ENCODE measurements around the gene DUSP2. TPM values are rescaled to one million over a fixed set of nuclear protein-coding genes. Genes with fewer than 3 reads are reported as not detected.
A peak's percentile ranks its signal among the peaks of the same experiment; 100 is the strongest.

The DUSP2 gene
- total and polyA plus RNA-seq, 11 donors: 0.56 to 23.1 (median 2.7) TPM

DNA sequence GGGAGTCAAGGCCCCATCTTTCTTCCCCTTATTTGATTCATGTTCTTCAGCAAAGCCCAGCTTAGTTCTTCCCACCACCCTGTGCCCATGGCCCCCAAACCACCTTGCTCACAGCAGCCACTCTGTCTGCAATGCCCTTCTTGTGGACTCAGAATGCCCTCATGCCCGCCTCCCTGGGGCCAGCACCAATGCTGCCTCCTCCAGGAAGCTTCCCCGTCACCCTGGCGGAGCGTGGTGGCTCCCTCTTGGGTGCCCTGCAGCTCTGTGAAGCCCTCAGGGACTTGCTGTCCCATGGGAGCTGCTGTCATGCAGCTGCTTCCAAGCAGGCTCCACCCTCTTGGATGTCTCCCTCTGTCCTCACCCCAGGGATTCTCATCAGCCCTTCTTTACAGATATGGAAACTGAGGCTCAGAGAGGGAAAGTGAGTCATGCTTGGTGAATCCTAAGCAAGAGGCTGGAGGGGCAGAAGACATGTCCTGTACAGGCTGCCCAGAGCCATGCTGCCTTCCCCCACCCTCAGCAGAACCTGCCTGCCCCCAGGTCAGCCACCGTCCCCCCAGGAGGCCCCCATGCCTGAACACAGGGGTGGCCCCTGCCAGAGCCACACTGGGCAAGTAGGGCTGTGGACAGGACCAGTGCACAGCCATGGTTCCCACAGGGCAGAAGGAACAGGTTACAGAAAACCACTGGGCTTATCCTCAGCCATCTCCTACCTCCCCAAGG lies 11.8 kb upstream of the DUSP2 start:
- Histone ChIP-seq H3K36me3 (no peaks in the 10 kb centered on the region), H3K9me3 (peaks cover 0 to 9% (median 0%) of the 10 kb centered on the region in 12 donors), H3K4me3 (no peak overlapping the region), H3K4me1 (peaks cover 0 to 21% (median 0%) of the 10 kb centered on the region in 12 donors), H3K27me3 (no peaks in the 10 kb centered on the region), H3K27ac (peak overlapping the region in 1 of 12 donors; percentile 33)
- no peak for TF ChIP-seq POLR2A (IDR thresholded peaks at IDR 0.05)
- no peak for TF ChIP-seq CTCF (IDR thresholded peaks at IDR 0.05)
- ATAC-seq (no peak), DNase-seq (peak in 1 of 5 donors; percentile 42)
- intact Hi-C loops (cut with DNase I): no loop called here
- 94 to 96% (median 95%) methylated on average over 5 of the region's 5 CpGs for WGBS, 4 donors

DNA sequence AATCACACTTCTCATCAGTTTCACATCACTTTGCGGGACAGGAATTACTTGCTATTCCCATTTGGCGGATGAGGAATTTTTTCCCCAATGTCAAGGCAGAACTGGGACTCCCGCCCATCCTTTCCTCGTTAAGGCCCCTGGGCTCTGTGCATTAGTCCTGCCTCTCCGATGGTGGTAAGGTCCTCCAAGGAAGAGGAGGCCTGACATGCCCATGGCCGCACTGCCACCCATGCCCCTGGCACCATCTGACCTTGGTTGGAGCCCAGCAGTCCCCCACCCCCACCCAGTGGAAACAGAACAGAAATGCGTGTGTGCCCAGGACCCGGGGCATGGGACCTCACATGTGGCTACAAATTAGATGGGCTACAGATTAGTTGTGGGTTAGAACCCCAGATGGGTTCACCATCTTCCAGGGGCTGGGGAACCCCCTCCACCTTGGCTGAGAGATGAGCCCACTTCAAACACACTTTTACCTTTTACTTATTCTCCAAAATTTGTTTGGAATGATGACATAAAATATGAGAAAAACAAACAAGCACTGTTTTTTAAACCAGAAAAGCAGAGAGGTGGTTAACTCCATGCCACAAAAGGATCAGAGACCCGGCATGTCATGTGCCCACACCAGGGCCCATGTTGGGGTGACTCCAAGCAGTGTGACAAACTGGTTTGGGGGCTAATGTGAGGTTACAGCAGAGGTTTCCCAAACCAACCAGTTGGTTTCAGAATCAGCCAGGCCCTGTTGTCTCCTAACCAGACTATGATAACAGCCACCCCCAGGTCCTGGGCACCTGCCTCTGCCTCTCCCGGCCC lies 11.0 kb upstream of the DUSP2 start:
- Histone ChIP-seq H3K27me3 (no peaks in the 10 kb centered on the region), H3K36me3 (no peaks in the 10 kb centered on the region), H3K4me3 (no peak overlapping the region), H3K4me1 (peaks cover 0 to 21% (median 0%) of the 10 kb centered on the region in 12 donors), H3K9me3 (peaks cover 0 to 9% (median 0%) of the 10 kb centered on the region in 12 donors), H3K27ac (no peak overlapping the region)
- WGBS, 4 donors: 86 to 90% (median 88%) methylated on average over 10 of the region's 10 CpGs
- intact Hi-C loops (cut with DNase I): no loop called here
- no peak for ATAC-seq
- TF ChIP-seq POLR2A (IDR thresholded peaks at IDR 0.05): no peak
- TF ChIP-seq CTCF (IDR thresholded peaks at IDR 0.05): no peak
- DNase-seq: peak in 1 of 5 donors; percentile 30

DNA sequence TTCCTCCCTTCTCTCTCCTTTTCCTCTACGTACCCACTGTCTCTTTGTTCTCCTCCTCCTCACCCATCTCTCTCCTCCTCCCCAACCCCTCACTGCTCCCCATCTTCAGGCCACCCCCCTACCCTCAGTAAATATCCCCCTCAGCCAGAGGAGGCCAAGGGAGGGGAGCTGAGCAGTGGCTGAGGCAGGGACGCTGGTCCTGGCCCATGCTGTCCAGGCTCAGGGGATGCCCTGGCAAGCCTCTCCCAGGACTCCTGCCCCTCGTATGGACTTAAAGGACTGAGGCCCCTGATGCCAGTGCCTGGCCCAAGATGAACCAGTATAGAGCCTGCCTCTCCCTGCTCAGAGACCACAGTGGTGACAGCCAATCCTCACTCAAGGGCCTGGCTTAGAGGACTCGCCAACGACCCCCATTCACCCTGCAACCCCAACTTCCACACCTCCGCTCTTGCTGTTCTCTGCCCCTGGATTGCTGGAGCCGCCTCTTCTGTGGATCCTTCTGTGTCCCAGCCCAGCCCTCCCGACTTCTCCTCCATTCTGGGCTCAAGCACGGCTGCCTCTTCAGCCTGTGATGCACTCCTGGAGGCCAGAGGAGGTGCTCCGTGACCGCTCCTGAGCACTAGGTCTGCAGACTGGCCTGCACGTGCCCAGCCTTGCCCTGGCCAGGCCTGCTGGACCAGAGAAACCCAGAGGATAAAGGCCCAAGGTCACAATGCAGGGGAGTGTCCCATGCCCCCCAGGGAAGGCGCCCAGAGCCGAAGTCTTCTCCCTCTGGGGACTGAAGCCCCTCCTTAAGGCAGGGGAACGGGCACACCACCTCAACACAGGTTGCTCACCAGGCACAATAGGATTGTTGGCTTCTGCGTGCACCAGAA lies 9.5 kb upstream of the DUSP2 start:
- peak in 1 of 5 donors; percentile 52 for DNase-seq
- no peak for TF ChIP-seq POLR2A (IDR thresholded peaks at IDR 0.05)
- no peak for TF ChIP-seq CTCF (IDR thresholded peaks at IDR 0.05)
- intact Hi-C loops (cut with DNase I): no loop called here
- no peaks in the 10 kb centered on the region for H3K9me3 ChIP-seq
- WGBS, 4 donors: 85 to 89% (median 89%) methylated on average over 14 to 16 of the region's 16 CpGs
- ATAC-seq: no peak
- no peak overlapping the region for H3K4me3 ChIP-seq
- no peaks in the 10 kb centered on the region for H3K27me3 ChIP-seq
- H3K27ac ChIP-seq: no peak overlapping the region
- no peaks in the 10 kb centered on the region for H3K36me3 ChIP-seq
- peaks cover 0 to 21% (median 0%) of the 10 kb centered on the region in 12 donors for H3K4me1 ChIP-seq

Data from heart left ventricle (tissue), 16 donors.